Renal pelvis (tissue), 4 donors: ENCODE results near the gene TBC1D9. TPM values are rescaled to one million over a fixed set of nuclear protein-coding genes. Genes with fewer than 3 reads are reported as not detected.

Experiments used
- DNase-seq: peaks from one replicate; pipeline ENCODE4 v3.0.0-alpha.2; 2013
- polyA plus RNA-seq, 3 donors: library from polyadenylated mRNA; unstranded; fragments of 120-200 nt; gene quantifications; one replicate each; pipeline ENCODE4 v1.2.1, GENCODE V29; 2013; ENCODE audit not compliant: insufficient read length in 3 of 3

The TBC1D9 gene
- polyA plus RNA-seq, 3 donors, result 54.8 to 62.6 (median 56.3) TPM

DNA sequence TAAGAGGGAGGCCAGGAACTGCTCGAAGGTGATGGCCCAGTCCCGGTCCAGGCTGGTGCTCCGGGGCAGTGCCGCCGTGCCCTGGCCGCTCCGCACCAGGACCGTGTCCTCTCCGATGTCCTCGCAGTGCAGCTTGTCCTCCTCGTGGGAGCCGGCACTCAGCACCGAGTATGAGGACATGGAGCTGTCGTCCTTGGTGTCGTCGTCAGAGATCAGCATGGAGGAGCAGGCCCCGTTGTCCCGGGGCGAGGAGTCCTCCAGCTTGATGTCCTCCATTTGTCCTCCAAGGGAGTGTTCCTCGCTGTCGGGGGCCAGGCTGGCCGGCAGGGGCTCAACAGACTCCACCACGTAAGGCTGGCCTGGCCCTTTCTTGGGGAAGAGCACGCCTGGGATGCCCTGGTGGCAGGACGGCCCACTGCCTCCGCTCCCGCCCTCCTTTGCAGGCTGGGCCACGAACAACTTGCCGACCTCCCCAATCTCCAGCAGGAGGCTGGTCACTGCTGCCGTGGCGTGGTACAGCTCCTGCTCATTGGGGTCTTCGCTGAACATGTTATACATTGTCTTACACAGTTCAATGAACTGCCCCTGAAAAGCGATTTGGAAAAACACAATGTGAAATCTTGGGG lies 133.7 kb downstream of the TBC1D9 start:
- no peak for DNase-seq

GRCh38 chr4:140621161-140621560 lies 135.0 kb downstream of the TBC1D9 start:
- DNase-seq, result no peak

GRCh38 chr4:140617499-140618248 lies 138.5 kb downstream of the TBC1D9 start:
- DNase-seq, result no peak

- DNase-seq, result no peak
Measured at GRCh38 chr4:140615451-140615850, 140.7 kb downstream of the TBC1D9 start.

GRCh38 chr4:140612357-140612756 lies 143.8 kb downstream of the TBC1D9 start:
- DNase-seq, result no peak

- DNase-seq, result no peak
Measured at GRCh38 chr4:140611854-140612253, 144.3 kb downstream of the TBC1D9 start.

DNA sequence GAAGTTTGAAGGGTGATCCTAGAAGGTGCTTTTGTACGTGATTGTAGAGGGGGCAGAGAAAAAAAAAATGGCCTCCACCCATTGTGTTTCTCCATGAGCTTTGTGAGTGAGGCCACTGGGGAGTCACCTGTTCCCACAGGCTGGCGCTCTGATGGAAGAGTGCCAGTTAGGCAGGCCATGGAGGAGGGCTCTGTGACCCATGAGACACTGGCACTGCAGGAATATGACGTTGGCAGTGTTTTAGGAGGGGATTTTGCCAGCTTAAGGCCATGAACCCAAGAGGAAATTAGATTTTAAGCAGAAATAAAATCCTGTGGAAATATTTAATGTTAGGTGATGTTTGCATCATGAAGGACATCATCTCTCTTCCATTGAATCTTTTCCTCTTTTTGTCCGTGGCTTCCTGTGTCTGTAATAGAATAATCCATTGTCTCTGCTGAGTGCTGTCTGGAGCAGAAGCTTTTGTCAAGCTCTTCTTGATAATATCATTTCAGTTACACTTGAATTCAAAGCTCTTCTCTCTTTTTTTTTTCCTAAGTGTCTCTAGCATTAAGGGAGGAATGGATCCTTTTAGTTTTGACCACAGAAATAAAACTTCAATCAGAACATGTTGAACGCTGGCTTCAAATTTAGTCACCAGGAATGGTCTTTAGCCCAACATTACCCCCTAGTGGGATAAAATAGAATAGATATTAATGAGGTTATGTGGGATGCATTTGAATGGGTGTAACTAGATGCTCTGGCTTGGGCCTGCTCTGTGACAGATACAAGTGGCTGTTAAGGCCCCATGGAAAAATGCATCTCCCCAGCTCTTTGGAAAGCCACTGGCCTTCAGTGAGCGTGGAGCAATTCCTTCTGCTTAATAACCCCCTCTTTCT lies 146.4 kb downstream of the TBC1D9 start:
- DNase-seq, result peak; percentile 64

DNA sequence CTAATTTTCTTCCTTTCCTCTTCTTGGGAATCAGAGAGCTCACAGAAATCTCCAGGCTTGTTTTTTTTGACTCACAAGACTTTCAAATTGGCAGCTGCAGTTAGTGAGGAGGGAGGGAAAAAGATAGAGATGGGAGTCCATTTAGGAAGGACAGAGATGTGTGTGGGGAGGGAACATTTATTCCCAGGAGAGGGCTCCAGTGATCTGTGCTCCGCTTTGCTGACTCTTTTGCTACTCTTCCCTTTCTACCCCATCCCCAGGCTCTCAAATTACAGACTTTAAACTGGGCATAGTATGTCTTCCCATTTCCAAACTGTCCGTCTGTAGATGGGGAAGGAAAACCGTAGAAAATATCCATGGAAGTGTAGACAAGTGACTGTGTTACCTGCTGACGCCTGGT lies 148.3 kb downstream of the TBC1D9 start:
- no peak for DNase-seq

DNA sequence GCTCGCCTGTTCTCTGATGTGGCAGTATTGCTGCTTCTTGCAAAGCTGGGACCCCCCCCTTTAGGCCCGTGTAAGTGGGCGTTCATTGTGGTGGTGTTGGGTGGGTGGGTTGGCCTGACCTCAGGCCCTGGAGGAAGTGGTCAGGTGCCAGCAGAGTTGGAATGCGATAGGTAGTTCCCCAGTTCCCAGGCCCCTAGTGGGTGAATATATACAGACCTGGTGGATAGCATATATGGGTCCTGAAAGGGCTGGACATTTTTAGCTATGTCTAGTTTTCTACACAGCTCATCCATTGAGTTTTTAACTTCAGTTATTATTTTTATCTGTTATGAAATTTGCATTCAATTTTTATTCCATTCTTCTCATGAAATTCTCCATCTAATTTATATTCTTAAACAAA lies 151.6 kb downstream of the TBC1D9 start:
- DNase-seq, result no peak

- no peak for DNase-seq
Measured at GRCh38 chr4:140603286-140603685, 152.9 kb downstream of the TBC1D9 start.

DNA sequence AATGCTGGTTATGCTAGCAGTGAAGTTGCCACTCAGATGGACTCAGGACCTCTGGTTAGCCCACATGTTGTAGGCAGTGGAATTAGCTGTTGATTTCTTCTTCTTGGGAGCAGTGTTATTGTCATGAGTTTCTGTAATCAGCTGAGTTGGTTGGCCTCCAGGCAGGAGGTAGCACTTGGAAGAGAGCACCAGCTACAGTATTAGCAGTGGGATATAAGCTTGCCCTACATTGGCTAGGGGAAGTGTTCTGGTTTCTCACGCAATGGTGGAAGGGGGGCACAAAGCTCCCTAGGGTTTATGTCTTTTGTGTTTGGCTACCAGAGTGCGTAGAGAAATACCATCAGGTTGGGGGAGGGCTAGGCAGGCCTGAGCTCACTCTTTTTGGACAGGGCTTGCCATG lies 153.5 kb downstream of the TBC1D9 start:
- no peak for DNase-seq

DNA sequence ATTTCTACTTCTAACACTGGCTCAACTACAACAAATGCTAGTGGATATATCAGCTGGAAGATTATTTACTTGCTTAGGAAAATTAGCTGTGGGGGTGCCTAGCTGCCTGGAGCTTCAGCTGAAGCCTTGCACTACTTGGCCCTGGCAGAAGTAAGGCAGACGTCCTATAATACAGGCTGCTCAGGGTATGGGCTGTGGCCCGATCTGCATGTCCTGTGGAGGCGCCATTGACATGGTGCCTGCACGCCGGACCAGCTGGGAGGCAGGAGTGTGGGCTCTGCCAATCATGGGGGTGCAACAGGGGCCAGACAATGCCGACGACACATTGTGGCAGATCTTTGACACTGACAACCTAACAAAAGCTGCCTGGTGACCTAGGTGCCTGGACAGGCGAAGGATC lies 155.8 kb downstream of the TBC1D9 start:
- no peak for DNase-seq

DNA sequence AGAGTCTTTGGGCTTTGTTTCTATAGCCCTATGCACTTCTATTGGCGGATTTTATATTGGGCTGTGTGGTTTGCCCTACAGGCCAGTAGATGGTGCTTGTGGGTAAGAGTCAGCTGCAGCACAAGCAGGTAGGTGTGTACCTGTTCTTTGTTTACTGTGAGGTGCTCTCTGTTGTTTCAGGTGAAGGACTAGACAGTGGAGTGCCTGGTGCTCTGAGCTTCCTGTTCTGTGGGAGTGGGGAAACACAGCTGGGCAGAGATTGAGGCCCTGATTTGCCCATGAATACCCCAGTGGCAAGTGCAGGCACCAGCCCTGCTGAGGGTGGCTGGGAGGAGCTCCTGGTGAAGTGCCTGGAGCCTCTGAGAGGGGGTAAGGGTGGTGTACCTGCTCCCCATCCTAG lies 161.1 kb downstream of the TBC1D9 start:
- DNase-seq, result no peak

- no peak for DNase-seq
Measured at GRCh38 chr4:140584439-140584838, 171.7 kb downstream of the TBC1D9 start.

DNA sequence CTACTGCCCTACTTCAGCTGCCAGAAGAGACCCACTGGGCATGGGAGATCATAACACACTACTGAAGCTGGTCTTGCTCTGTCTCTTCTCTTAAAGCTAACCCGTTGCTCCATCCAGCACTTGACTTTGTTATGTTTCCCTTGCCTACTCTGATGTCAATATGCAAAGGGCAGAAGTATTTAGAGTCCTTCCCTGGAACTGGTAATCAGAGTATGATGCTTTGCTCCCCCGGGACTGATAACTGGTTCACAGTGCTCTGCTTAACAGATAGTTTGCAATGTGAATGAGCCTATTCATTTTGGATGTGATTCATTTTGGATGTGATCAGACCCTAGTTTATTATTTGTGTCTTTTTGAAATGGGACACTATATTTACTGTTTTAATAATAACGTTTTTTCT lies 175.1 kb downstream of the TBC1D9 start:
- DNase-seq, result no peak

DNA sequence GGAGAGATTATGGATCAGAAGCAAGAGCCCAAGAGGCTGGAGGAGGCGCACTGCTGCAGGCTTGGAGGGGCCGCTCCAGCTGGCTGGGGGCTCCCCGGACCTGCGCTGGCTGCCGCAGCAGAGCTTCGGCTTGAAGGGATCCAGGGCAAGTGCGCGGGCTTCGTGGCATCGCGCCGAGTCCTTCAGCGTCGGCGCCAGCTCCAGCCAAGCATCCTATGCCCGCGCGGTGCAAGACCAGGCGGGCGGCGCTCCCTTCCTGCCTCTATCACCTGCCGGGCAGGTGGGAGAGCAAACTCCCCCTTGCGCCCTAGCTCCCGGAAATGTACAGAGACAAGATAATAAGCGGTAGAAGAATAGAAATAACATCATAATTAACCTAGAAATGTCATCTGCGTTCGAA lies 176.9 kb downstream of the TBC1D9 start:
- DNase-seq, result no peak

- no peak for DNase-seq
Measured at GRCh38 chr4:140575489-140575888, 180.7 kb downstream of the TBC1D9 start.

- no peak for DNase-seq
Measured at GRCh38 chr4:140571620-140572019, 184.6 kb downstream of the TBC1D9 start.
